GM23338 (cell line): ENCODE data around the gene PCDH1.

ENCODE experiments used
- CREB1 ChIP-seq: fragments of 250-450 bp; sonication (Bioruptor Pico); IDR thresholded peaks from 2 replicates; pipeline ENCODE4 v1.5.0; 2020; ENCODE audit warnings: low read depth, mild to moderate bottlenecking, moderate library complexity
- CTCF ChIP-seq, 2 experiments: fragments of 200-600 bp in 1 of 2; sonication (generic) in 1 of 2; conservative IDR thresholded peaks; 2 replicates each; pipeline versions ENCODE4 v1.5.1 to v1.6.1; 2016 to 2017; ENCODE audit warnings: antibody characterized with exemption in 2 of 2, low read depth in 2 of 2, mild to moderate bottlenecking in 2 of 2, moderate library complexity in 1 of 2
- EZH2 ChIP-seq: fragments of 200-600 bp; sonication (generic); IDR thresholded peaks from one replicate; pipeline ENCODE4 v1.8.0; 2017; ENCODE audit warnings: antibody characterized with exemption, mild to moderate bottlenecking, low read depth; ENCODE audit not compliant: unreplicated experiment
- EZH2phosphoT487 ChIP-seq: fragments of 200-600 bp; sonication (generic); IDR thresholded peaks from one replicate; pipeline ENCODE4 v1.8.1; 2018; ENCODE audit warnings: antibody characterized with exemption; ENCODE audit not compliant: unreplicated experiment
- JUNB ChIP-seq: IDR thresholded peaks from one replicate; pipeline ENCODE4 v1.6.1; 2016; ENCODE audit warnings: antibody characterized with exemption; ENCODE audit not compliant: unreplicated experiment
- POLR2AphosphoS5 ChIP-seq: IDR thresholded peaks from 2 replicates; pipeline ENCODE4 v1.6.1; 2016; ENCODE audit warnings: antibody characterized with exemption, low read depth
- ZNF114 ChIP-seq: fragments of 250-450 bp; sonication (Bioruptor Pico); IDR thresholded peaks from 2 replicates; pipeline ENCODE4 v1.5.0; 2020; ENCODE audit warnings: mild to moderate bottlenecking, moderate library complexity
- TF ChIP-seq, protein P1 (sequence below): IDR thresholded peaks from one replicate; pipeline ENCODE4 v1.6.1; 2018; ENCODE audit warnings: antibody characterized with exemption; ENCODE audit not compliant: unreplicated experiment

GRCh38 chr5:141806626-141807025, 71.6 kb downstream of the PCDH1 start:
- TF ChIP-seq CTCF (conservative IDR thresholded peaks at IDR 0.05; ENCODE audit: low read depth in 2 of 2) (no peak), EZH2 (no peak), ZNF114 (CRISPR knock-in tag) (no peak), POLR2AphosphoS5 (no peak), EZH2phosphoT487 (no peak), JUNB (no peak), CREB1 (CRISPR knock-in tag) (no peak)
- TF ChIP-seq, protein P1, sequence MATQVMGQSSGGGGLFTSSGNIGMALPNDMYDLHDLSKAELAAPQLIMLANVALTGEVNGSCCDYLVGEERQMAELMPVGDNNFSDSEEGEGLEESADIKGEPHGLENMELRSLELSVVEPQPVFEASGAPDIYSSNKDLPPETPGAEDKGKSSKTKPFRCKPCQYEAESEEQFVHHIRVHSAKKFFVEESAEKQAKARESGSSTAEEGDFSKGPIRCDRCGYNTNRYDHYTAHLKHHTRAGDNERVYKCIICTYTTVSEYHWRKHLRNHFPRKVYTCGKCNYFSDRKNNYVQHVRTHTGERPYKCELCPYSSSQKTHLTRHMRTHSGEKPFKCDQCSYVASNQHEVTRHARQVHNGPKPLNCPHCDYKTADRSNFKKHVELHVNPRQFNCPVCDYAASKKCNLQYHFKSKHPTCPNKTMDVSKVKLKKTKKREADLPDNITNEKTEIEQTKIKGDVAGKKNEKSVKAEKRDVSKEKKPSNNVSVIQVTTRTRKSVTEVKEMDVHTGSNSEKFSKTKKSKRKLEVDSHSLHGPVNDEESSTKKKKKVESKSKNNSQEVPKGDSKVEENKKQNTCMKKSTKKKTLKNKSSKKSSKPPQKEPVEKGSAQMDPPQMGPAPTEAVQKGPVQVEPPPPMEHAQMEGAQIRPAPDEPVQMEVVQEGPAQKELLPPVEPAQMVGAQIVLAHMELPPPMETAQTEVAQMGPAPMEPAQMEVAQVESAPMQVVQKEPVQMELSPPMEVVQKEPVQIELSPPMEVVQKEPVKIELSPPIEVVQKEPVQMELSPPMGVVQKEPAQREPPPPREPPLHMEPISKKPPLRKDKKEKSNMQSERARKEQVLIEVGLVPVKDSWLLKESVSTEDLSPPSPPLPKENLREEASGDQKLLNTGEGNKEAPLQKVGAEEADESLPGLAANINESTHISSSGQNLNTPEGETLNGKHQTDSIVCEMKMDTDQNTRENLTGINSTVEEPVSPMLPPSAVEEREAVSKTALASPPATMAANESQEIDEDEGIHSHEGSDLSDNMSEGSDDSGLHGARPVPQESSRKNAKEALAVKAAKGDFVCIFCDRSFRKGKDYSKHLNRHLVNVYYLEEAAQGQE: no peak
